NCI-H1048 (cell line): Measurements from ENCODE around the gene ADPRHL1.
"Not testable (repeated sequence)": the region's sequence is repeated elsewhere in the genome, so short reads cannot be mapped to it uniquely, and the experiment has no call there.

Experiments
- DNase-seq: peaks from one replicate; lab custom pipeline; 2025; lab: John Stamatoyannopoulos, UW

ADPRHL1 gene

GRCh38 chr13:113479179-113479578, 25.9 kb upstream of the ADPRHL1 start:
- DNase-seq = no peak

- no peak for DNase-seq
Observed at GRCh38 chr13:113477724-113478123, 24.4 kb upstream of the ADPRHL1 start.

GRCh38 chr13:113476811-113477210, 23.5 kb upstream of the ADPRHL1 start:
- DNase-seq = no peak

GRCh38 chr13:113475911-113476310, 22.6 kb upstream of the ADPRHL1 start:
- no peak for DNase-seq

GRCh38 chr13:113475280-113475679, 22.0 kb upstream of the ADPRHL1 start:
- no peak for DNase-seq

- DNase-seq = no peak
Observed at GRCh38 chr13:113474179-113474578, 20.9 kb upstream of the ADPRHL1 start.

GRCh38 chr13:113472355-113473025, 19.2 kb upstream of the ADPRHL1 start:
- no peak for DNase-seq

- DNase-seq = no peak
Observed at GRCh38 chr13:113471844-113472243, 18.6 kb upstream of the ADPRHL1 start.

- not testable (repeated sequence) for DNase-seq
Observed at GRCh38 chr13:113470635-113471163, 17.4 kb upstream of the ADPRHL1 start.

- DNase-seq = no peak
Observed at GRCh38 chr13:113470073-113470472, 16.8 kb upstream of the ADPRHL1 start.

- no peak for DNase-seq
Observed at GRCh38 chr13:113469582-113469981, 16.3 kb upstream of the ADPRHL1 start.

- no peak for DNase-seq
Observed at GRCh38 chr13:113468472-113469201, 15.3 kb upstream of the ADPRHL1 start.

- no peak for DNase-seq
Observed at GRCh38 chr13:113468029-113468428, 14.7 kb upstream of the ADPRHL1 start.

GRCh38 chr13:113466383-113466782, 13.1 kb upstream of the ADPRHL1 start:
- no peak for DNase-seq

- no peak for DNase-seq
Observed at GRCh38 chr13:113465300-113465699, 12.0 kb upstream of the ADPRHL1 start.

GRCh38 chr13:113464476-113464875, 11.2 kb upstream of the ADPRHL1 start:
- DNase-seq = no peak

GRCh38 chr13:113461022-113461751, 7.9 kb upstream of the ADPRHL1 start:
- no peak for DNase-seq

GRCh38 chr13:113460599-113460998, 7.3 kb upstream of the ADPRHL1 start:
- no peak for DNase-seq

GRCh38 chr13:113460064-113460555, 6.8 kb upstream of the ADPRHL1 start:
- no peak for DNase-seq

GRCh38 chr13:113458253-113459065, 5.2 kb upstream of the ADPRHL1 start:
- DNase-seq = no peak

- no peak for DNase-seq
Observed at GRCh38 chr13:113457510-113457909, 4.2 kb upstream of the ADPRHL1 start.
